Measurements from ENCODE around the gene ZDHHC14.
"Not testable (repeated sequence)": the region's sequence is repeated elsewhere in the genome, so short reads cannot be mapped to it uniquely, and the experiment has no call there.

Gene ZDHHC14

DNA sequence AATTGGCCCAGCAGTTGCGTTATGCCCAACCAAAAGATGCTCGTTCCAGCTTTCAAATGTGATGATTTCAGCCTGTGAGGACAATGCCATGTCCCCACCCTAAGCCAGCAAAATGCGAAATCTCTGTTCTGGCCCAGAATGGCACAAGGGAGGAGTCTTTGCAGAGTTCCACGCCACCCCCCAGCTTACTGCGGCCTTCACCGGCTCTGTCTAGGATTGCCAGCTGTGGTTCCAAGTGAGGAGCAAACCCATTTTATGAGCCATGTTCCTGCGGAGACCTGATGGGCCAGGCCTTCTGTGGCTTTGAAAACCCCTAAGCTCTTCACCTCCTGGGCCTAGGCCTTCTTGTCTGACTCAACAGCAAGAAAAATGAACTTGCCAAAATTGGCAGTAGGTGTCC lies 295.3 kb downstream of the ZDHHC14 start:
- no peak for DNase-seq

DNA sequence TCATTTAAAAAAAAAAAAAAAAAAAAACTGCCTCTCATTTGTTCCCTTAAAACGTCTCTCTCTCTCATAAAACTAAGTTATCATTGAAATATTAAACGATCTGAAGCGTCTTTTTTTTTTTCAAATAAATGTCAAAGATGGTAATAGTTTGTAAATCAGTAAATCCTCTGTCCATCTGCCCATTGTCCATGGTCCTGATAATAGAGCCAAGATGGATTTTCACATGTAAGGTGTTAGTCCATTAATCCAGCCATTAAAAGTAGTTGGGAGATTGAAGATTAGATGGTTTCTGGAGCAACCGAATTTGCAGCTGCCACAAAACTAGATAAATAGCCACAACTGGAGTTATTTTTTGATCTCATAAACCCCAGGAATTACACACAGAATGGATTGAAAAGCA lies 296.2 kb downstream of the ZDHHC14 start:
- no peak for DNase-seq

DNA sequence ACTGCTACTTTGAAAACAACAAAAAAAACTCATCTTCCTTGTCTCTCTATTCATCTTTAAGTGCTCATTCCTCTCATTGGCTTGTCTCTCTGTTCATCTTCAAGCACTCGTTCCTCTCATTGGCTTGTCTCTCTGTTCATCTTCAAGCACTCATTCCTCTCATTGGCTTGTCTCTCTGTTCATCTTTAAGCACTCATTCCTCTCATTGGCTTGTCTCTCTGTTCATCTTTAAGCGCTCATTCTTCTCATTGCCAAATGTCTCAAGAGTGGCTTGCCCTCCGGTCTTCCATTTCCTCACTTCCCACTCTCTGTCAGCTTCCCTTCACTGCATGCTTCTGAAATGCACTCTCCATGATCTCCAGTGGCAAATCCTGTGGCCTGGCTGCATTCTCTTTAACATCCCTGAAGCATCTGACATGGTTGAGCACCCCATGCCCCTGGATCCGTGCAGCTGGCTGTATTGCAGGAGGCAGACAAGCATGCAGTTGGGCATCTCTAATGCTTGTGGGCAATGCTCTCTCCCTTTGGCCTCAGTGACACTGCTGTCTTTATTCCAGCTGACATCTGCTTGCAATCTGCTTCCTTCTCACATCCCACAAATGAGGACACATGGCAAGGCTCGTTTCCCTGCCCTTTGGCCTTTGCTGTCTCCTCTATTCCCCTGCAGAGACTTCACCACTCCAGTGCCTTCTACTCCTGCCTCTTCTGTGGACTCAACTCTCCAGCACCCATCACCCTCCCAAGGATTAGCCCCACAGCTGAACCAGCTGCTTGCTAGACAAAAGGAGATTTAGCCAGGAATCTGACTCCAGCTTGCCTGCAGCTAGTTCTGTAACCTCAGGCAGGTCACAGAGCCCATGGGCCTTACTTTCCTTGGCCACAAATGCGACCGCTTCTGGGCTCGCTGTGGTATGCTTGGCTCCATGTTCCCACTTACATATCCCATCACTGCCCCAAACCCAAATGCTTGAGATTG lies 298.9 kb downstream of the ZDHHC14 start:
- DNase-seq, result no peak

DNA sequence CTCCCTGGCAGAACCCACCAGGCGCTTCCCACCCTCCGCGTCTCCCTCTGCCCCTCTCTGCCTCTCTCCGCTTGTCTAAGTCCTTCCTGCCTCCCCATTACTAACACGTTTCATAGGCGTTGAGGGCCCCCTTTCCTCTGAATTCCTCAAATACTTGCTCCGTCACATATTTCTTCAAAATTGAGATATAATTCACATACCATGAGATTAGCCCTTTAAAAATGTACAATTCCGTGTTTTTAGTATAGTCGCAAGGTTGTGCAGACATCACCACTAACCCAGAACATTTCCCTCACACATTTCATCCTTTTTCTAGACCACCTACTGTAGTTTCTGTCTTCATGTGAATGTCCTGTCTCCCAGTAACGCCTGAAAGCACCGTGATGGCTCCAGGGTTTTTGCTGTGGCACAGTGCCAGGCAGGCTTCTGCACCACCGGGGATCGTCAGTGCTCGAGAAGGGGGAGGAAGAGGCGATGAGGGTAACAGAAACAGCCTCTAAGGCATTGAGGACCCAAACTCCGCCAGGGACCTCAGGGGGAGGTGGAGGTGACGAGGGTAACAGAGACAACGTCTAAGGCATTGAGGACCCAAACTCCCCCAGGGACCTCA lies 300.2 kb downstream of the ZDHHC14 start:
- DNase-seq, result no peak

DNA sequence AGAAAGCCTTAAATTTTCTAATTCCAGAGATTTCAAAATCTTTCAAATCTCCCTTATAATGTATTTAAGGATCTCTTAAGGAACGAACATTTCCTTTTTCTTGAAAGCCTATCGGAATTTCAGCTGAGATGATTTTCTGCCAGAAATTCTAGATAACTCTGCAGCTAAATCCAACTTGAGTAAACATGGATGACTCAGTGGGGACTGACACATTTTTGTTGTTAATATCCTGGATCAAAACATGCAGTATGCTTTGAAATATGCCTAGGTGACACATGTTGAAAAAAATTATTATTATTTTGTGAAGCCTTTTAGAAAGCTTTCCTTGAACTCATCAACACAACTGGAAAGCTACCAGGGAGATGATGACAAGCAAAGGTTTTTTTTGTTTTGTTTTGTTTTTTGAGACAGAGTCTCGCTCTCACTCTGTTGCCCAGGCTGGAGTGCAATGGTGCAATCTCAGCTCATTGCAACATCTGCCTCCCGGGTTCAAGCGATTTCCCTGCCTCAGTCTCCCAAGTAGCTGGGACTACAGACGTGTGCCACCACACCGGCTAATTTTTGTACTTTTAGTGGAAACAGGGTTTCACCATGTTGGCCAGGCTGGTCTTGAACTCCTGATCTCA lies 302.0 kb downstream of the ZDHHC14 start:
- peak; percentile 47 for DNase-seq

DNA sequence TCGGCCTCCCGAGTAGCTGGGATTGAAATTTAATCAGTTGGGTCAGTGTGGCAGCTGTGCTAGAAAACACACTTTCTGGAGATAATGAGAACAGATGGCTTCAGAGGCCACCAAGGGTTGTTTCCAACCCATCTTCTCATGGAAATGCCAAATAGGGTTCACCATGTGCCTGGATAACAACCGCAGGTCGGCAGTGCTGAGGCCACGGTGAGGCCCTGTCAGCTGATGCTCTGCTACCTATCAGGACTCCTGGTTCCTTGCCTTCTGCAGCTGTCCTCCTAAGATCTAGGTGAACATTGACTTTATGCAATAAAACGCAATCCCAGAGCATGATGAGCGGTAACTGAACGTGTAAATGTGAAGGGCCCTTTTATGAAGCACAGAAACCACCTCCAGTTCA lies 302.7 kb downstream of the ZDHHC14 start:
- no peak for DNase-seq

DNA sequence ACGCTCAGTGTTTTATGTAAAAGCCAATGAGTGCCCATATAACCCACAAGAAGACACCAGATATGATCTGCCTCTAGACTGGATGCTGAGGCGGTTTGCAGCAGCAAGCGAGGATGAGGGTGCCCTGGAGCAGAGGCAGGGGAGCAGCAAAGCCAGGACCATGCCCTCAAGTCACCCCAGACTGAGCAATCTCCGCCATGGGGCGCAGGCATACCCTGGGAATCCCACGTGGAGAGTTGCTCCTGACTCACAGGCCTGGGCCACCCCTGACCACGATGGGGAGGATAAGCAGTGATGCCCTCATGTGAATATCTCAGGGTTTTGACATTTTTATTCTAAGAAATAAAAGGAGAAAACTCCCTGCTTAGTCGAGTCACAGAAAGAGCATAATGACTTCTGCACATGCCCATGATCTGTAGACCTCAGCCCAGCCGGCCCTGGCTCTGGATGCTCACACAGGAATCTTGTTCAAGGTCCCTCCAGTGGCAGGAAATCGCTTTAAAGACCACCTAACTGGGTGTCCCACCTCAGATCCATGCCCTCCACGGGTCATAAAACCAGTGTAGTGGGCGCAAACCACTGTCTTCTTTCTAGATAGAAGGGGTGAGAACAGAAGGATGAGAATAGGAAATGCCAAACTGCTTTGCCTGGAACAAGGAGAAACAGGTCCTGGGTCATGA lies 303.8 kb downstream of the ZDHHC14 start:
- DNase-seq, result no peak

DNA sequence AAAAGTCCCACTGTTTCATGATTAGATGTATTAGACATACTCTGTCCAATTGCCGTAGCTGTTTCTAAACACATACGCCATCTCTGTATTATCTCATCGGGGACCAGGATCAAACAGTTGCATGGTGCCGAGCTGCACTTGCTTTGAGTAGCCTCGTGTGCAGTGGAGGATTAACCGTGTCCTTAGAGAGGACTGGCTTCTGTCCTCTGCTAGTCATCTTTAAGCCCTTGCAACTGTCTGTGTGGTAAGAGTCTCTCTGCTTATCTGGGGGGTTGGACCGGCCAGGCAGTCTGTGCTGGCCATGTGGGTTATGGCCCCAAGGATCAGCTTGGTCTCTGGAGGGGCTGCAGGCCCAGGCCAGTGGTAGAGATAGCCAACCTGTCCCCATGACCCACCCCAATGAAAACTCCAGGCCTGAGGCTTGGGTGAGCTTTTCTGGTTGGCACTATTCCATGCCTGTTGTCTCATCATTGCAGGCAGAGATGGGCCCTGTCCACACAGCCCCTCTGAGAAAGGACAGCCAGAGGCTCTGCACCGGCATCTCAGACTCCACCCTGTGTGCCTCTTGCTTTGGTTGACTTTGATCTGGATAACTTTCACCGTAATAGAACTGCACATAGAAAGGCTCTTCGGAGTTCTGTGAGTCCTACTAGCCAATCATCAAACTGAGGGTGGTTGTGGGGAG lies 304.7 kb downstream of the ZDHHC14 start:
- no peak for DNase-seq

DNA sequence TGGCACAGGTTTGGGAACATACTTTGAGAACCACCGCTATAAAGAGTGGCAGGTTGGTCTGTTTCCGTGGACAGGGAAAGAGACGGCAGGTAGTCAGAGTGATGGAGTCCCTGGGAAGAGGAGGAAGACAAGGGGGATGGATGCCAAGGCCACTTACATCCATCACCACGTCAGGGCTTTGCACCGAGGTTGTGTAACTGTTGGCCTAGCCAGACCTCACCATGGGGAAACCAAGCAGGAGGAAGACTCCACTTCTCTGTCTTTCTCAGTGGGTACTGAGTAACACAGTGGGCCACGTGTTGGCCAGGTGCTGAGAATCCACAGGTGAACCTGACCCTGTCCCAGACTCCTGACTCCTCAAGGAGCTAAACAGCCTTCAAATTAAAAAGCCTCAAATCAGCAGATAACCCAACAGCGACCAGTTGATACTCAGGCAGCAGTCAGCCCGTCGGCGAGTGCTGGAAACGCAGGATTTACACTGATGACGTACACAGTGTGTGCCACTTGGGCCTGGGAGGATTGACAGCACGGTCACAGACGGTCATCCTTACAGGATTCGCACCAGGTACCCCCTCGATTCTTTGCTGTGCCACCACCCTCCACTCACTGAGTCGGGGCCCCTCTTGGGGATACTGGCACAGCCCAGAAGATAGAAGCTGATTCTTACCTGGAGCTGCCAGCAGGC lies 307.4 kb downstream of the ZDHHC14 start:
- no peak for DNase-seq

DNA sequence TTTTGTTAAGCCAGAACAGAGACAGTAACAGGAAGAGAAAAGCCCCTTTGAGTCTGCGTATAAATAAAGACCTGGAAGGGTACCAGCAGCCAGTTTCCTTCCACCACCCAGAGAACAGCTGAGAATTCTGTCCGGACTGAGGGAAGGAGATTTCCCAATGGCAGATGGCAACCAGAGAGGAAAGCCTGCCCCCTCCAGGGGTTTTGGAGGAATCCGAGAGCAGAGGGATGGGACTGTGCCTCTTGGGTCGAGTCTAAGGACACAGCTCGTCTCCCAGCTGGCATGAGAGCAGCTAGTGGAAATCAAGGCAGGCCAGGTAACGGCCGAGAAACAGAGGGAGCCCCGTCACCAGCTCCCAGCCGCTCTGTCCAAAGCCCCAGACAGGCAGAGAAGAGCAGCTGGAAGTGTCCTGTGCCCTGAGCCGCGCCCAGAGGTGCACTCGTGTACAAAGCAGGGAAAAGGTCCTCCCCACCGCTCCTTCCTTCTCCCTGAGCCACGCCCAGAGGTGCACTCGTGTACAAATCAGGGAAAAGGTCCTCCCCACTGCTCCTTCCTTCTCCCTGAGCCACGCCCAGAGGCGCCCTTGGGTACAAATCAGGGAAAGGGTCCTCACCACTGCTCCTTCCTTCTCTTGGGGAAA lies 308.1 kb downstream of the ZDHHC14 start:
- peak; percentile 23 for DNase-seq

DNA sequence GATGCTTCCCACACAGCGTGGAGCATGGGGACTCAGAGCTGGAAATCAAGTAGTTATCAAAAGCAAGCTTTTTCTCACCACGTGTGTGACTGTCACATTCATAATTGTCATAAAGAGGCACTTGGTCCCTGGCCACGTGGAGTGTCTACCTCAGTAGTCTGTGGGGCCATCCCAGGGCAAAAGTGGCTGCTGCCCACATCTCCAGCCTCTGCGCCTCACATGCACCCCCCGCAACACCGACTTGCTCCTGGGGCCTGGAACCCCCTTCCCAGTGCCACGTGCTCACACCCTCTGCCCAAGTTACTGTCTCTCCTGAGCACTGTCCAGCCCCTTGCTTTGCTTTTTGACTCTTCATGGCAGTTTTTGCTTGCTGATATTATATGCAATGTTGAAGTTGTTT lies 308.9 kb downstream of the ZDHHC14 start:
- no peak for DNase-seq

DNA sequence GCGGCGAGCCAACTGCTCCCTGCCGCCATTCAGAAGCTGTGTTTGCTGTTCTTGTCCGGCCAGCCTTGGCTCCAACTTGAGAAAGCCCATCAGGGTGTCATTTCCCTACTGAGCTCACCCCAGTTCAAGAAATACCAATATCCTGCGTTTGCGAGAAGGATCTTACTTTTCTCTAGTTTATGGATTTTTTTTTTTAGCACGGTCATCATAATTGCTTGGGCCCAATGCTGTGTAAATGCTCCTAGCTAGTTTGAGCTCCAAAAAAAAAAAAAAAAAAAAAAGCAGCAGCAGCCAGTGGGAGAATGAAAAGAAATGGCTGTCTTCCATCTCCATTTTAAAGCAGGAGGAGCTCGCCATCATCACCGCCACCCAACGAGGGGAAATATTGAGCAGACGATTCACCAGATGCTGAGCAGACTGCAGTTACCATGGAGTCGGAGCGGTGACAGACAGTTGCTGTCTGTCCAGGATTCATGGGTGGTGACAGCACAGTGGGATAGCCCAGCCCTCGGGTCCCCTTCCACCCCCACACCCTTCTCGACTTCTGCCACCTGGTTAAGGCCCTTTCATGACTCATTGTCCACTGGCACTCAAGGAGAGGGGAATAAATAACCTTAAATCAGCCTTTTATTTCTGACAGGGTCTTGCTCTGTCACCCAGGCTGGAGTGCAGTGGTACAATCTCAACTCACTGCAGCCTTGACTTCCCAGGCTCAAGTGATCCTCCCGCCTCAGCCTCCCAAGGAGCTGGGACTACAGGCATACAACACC lies 309.6 kb downstream of the ZDHHC14 start:
- no peak for DNase-seq

DNA sequence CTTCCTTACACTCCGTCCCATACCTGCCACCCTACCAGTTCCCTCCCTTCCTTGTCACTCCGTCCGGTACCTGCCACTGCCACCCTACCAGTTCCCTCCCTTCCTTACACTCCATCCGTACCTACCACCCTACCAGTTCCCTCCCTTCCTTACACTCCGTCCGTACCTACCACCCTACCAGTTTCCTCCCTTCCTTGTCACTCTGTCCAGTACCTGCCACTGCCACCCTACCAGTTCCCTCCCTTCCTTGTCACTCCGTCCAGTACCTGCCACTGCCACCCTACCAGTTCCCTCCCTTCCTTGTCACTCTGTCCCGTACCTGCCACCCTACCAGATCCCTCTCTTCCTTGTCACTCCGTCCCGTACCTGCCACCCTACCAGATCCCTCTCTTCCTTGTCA lies 310.6 kb downstream of the ZDHHC14 start:
- not testable (repeated sequence) for DNase-seq

DNA sequence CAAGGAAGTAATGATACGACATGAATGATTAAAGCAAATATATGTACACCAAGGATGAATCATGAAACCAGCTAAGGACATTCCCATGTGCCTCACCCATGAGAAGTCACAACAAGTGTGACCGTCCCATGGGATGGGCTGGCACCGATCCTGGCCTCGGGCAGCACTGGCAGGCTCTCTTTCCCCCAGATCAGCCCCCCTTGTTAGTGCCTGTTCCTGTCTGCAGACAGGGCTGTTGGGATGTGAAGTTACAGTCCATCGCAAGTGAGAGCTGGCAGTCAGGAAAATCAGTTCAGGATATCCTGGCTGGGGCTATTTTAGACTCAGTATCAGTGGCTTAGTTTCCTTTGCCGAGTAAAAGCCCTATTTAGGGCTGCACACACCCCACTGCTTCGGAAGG lies 312.9 kb downstream of the ZDHHC14 start:
- DNase-seq, result no peak

DNA sequence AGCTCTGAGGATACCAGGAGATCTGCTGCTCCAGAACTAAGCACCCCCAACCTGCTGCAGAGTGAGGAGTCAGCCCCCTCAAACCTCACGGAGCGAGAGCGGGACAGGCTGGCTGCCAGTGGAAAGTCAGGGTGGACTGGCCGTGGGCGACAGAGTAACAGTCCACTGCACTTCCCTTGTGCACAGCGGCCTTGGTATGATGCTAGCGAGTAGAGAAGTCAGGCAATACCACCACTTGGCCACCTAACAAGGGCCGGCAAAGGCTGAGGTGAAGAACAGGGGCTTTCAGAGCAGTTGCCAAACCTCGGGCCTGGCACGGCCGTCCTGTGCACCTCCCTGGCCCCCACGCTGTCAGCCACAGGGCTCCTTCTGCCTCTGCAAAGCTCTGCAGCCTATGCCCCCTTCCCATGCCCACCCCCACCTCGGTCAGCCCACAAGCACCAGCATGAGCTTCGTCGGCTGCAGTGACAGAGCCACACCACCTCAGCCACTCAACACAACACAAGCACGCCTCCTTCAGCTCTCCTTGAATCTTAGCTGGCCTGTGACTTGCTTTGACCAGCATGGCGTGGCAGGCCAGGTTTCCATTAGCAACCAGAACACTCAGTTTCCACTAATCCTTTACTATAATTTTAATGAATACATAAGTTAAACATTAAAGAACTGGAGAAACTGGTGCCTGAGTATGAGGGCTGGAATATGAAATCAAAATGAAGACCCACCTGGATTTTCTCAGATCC lies 314.5 kb downstream of the ZDHHC14 start:
- DNase-seq, result no peak

DNA sequence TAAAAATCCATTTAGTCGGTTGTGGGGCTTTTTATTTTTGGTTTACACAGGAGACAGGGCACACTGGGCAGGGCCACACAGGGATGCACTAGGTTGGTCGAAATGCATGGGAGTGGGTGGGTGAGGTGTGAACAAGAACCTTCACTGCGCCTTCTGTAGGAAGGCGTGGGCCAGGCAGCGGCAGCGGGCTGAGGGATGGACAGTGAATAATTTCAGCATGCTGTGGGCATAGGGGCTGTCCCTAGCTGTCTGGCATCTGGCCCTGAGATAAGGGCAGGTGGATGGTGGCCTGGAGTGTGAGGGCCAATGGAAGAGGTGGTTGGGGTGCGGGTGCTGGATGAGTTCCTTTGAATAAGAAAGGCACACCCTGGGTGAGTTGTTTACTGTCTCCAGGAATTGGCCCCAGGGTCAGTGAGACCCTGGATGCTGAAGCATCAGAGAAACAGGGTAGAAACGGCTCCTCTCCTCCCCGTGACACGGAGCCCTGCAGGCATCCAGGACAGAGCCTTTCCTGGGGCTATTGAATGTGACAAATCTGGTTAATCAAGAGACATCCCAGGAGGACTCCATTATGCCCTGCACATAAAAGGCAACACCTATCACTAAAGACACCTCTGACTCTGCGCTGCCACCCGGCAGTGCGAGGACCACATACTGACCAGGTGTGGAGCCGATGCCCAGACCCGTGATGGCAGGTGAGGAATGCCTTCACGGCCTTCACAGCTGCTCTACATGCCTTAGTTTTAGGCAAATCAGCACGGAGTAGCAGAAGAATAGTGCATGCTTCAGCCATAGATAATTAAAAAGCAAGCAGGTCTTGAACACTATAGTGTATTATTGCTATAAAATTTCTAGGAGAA lies 319.0 kb downstream of the ZDHHC14 start:
- DNase-seq, result no peak

DNA sequence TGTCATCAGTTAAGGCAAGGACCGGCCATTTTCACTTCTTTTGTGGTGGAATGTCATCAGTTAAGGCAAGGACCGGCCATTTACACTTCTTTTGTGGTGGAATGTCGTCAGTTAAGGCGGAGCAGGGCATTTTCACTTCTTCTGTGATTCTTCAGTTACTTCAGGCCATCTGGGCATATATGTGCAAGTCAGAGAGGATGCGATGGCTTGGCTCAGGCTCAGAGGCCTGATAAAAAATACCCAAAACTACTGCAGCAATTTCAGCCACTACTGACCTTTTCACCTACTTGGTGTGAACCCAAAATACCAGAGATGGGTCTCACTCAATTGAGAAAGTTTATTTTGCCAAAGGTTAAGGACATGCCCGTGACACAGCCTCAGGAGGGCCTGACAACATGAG lies 325.4 kb downstream of the ZDHHC14 start:
- DNase-seq, result not testable (repeated sequence)

DNA sequence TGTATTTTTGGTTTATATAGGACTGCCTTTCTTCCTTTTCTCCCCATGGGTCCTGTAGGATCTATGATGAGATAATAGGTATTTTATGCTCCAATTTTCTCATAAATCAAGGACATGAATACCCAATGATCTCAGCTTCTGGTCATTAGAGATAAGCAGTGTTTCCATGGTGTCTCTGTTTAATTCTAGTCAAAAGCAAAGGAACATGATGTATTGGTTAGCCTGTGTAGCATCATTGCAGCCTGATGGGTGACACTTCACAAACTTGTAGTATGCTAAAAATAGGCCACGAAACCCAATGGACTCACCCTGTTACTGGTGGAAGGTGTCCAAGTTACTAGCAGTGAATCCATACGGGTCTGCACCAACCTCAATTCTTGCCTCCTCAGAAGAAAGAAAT lies 325.9 kb downstream of the ZDHHC14 start:
- DNase-seq, result no peak

DNA sequence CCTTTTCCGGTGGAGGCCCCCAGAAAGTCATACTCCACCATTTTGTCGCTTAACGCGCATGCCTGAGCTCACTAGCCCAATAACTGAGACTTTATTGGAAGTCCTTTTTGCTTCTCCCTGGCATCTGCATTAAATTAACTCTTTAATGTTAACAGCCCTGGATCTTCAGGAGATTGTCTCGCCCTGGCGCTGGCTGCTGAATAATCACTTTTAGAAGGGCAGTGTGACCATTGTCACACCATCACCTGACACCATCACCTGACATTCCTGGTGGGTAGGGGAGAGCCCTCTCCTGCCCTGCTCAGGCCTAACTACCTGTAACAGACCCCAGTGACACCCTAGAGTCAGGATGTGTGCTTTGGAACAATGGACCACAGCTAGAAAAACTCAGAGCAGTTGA lies 326.6 kb downstream of the ZDHHC14 start:
- no peak for DNase-seq

Data from EL (cell line).